GM12875 (cell line): ENCODE data around the gene CREB5.

Experiments used
- H3K4me3 ChIP-seq: one replicate; pipeline ENCODE4 v1.5.1; 2011; ENCODE audit warnings: low read depth, low read length, control low read depth
- CTCF ChIP-seq: IDR thresholded peaks from 2 replicates; pipeline ENCODE4 v1.5.1; 2011; ENCODE audit warnings: low read depth, mild to moderate bottlenecking, control low read depth, inconsistent platforms, low read length, moderate library complexity, borderline replicate concordance; ENCODE audit not compliant: insufficient read depth

The CREB5 gene

GRCh38 chr7:28868712-28869111, 456.4 kb downstream of the CREB5 start:
- H3K4me3 ChIP-seq, result no peak overlapping the region
- TF ChIP-seq CTCF, result no peak

GRCh38 chr7:28871077-28871476, 458.8 kb downstream of the CREB5 start:
- no peak for TF ChIP-seq CTCF
- H3K4me3 ChIP-seq, result no peak overlapping the region

GRCh38 chr7:28871631-28872030, 459.3 kb downstream of the CREB5 start:
- no peak overlapping the region for H3K4me3 ChIP-seq
- no peak for TF ChIP-seq CTCF

DNA sequence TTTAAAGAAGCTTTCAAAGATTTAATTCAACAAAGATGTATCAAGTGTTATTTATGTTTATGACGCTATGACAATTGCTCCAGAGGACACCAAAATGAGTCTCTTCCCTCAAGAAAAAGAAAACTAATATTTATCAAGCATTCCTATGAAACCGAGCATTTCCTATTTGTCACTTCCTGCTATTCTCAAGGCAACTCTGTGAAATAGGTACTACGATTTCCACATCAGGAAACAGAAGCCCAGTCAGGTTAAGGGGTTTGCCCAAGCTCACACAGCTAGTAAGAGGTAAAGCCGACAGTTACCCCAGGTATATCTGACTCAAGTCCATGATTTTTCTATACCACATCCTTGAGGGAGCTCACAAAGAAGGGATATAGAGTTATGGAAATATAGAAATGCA, 459.9 kb downstream of the CREB5 start:
- TF ChIP-seq CTCF, result no peak
- H3K4me3 ChIP-seq, result no peak overlapping the region

DNA sequence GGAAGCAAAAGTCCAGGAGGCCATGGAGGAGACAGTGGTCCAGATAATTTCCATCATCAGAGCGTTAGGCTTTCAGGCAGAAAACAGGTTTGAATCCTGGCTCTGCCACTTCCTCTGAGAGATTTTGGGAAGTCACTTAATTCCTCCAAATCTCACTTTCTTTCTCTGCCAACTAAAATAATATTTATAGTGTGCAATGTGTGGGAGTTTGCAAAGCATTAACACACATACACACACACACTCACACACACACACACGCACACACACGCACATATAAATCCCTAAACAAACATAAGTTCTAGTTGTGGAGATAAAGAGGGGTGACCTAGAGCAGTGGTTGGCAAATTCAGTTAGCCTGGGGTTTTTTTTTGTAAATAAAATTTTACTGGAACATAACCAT, 461.0 kb downstream of the CREB5 start:
- H3K4me3 ChIP-seq, result no peak overlapping the region
- TF ChIP-seq CTCF, result no peak

- H3K4me3 ChIP-seq, result no peak overlapping the region
- TF ChIP-seq CTCF, result no peak
Measured at GRCh38 chr7:28874001-28874400, 461.7 kb downstream of the CREB5 start.
